GM23338 (cell line): Measurements from ENCODE around the gene CLASP2. TPM values are rescaled to one million over a fixed set of nuclear protein-coding genes. Genes with fewer than 3 reads are reported as not detected.
A peak's percentile ranks its signal among the peaks of the same experiment; 100 is the strongest.

Experiments
- ATAC-seq: fragments of 200-7000 bp; cut with Tn5 transposase; 3 replicates; pipeline ENCODE4 v1.9.1; 2020
- DNase-seq: peaks from one replicate; pipeline ENCODE4 v3.0.0-alpha.2; 2015; ENCODE audit warnings: low spot score
- H2AFZ ChIP-seq: fragments of 200-600 bp; sonication (generic); 2 replicates; pipeline ENCODE4 v1.8.0; 2016; ENCODE audit warnings: antibody characterized with exemption, mild to moderate bottlenecking, moderate library complexity
- H3F3A ChIP-seq: fragments of 200-600 bp; sonication (generic); replicated peaks from 2 replicates; pipeline ENCODE4 v1.8.0; 2017; ENCODE audit warnings: antibody characterized with exemption, mixed run types, low read depth
- H3K27ac ChIP-seq: fragments of 200-600 bp; sonication (generic); 2 replicates; pipeline ENCODE4 v1.6.1; 2016; ENCODE audit warnings: low read depth
- H3K27me3 ChIP-seq: fragments of 200-600 bp; sonication (generic); 2 replicates; pipeline ENCODE4 v1.8.0; 2016; ENCODE audit warnings: mild to moderate bottlenecking, mixed run types, moderate library complexity; ENCODE audit not compliant: insufficient read depth
- H3K36me3 ChIP-seq: fragments of 200-600 bp; sonication (generic); 2 replicates; pipeline ENCODE4 v1.8.0; 2016; ENCODE audit warnings: mild to moderate bottlenecking; ENCODE audit not compliant: insufficient read depth
- H3K4me1 ChIP-seq: fragments of 200-600 bp; sonication (generic); 2 replicates; pipeline ENCODE4 v1.8.0; 2016; ENCODE audit warnings: mild to moderate bottlenecking, moderate library complexity; ENCODE audit not compliant: insufficient read depth
- H3K4me2 ChIP-seq: fragments of 200-600 bp; sonication (generic); 2 replicates; pipeline ENCODE4 v1.7.1; 2017; ENCODE audit warnings: mixed run types
- H3K4me3 ChIP-seq: fragments of 200-600 bp; sonication (generic); 2 replicates; pipeline ENCODE4 v1.6.1; 2016; ENCODE audit warnings: mixed run types
- H3K79me2 ChIP-seq: fragments of 200-600 bp; sonication (generic); replicated peaks from 2 replicates; pipeline ENCODE4 v1.8.0; 2017; ENCODE audit warnings: mild to moderate bottlenecking; ENCODE audit not compliant: insufficient read depth
- H3K9me2 ChIP-seq: fragments of 200-600 bp; sonication (generic); 2 replicates; pipeline ENCODE4 v1.8.0; 2017; ENCODE audit not compliant: insufficient read depth
- H4K20me1 ChIP-seq: fragments of 200-600 bp; sonication (generic); replicated peaks from 2 replicates; pipeline ENCODE4 v1.8.0; 2017; ENCODE audit warnings: mild to moderate bottlenecking; ENCODE audit not compliant: insufficient read depth
- H3K27ac Mint-ChIP-seq: 2 replicates; pipeline ENCODE4 v1.8.0; 2020; ENCODE audit warnings: inconsistent platforms, mild to moderate bottlenecking, moderate library complexity, mixed read lengths
- H3K27me3 Mint-ChIP-seq: 3 replicates; pipeline ENCODE4 v1.8.0; 2022; ENCODE audit warnings: low read depth, mild to moderate bottlenecking, moderate library complexity, mixed read lengths, inconsistent platforms; ENCODE audit not compliant: insufficient read depth, poor library complexity
- H3K36me3 Mint-ChIP-seq: 3 replicates; pipeline ENCODE4 v1.8.0; 2021; ENCODE audit warnings: low read depth, mild to moderate bottlenecking, inconsistent platforms, moderate library complexity, mixed read lengths
- H3K4me1 Mint-ChIP-seq: 3 replicates; pipeline ENCODE4 v1.8.0; 2020; ENCODE audit warnings: mild to moderate bottlenecking, inconsistent platforms, mixed read lengths
- H3K4me3 Mint-ChIP-seq: 3 replicates; pipeline ENCODE4 v1.8.0; 2021; ENCODE audit warnings: moderate library complexity, mild to moderate bottlenecking, inconsistent platforms, mixed read lengths
- H3K9me3 Mint-ChIP-seq: 3 replicates; pipeline ENCODE4 v1.8.0; 2020; ENCODE audit warnings: moderate library complexity, mild to moderate bottlenecking, inconsistent platforms, mixed read lengths
- CREB1 ChIP-seq: fragments of 250-450 bp; sonication (Bioruptor Pico); IDR thresholded peaks from 2 replicates; pipeline ENCODE4 v1.5.0; 2020; ENCODE audit warnings: low read depth, mild to moderate bottlenecking, moderate library complexity
- EZH2 ChIP-seq: fragments of 200-600 bp; sonication (generic); IDR thresholded peaks from one replicate; pipeline ENCODE4 v1.8.0; 2017; ENCODE audit warnings: antibody characterized with exemption, mild to moderate bottlenecking, low read depth; ENCODE audit not compliant: unreplicated experiment
- EZH2phosphoT487 ChIP-seq: fragments of 200-600 bp; sonication (generic); IDR thresholded peaks from one replicate; pipeline ENCODE4 v1.8.1; 2018; ENCODE audit warnings: antibody characterized with exemption; ENCODE audit not compliant: unreplicated experiment
- JUNB ChIP-seq: IDR thresholded peaks from one replicate; pipeline ENCODE4 v1.6.1; 2016; ENCODE audit warnings: antibody characterized with exemption; ENCODE audit not compliant: unreplicated experiment
- NANOG ChIP-seq: IDR thresholded peaks from 2 replicates; pipeline ENCODE4 v1.6.1; 2016; ENCODE audit warnings: antibody characterized with exemption, borderline replicate concordance
- POLR2AphosphoS5 ChIP-seq: IDR thresholded peaks from 2 replicates; pipeline ENCODE4 v1.6.1; 2016; ENCODE audit warnings: antibody characterized with exemption, low read depth
- STAT1 ChIP-seq: IDR thresholded peaks from one replicate; pipeline ENCODE4 v1.6.1; 2016; ENCODE audit warnings: antibody characterized with exemption; ENCODE audit not compliant: unreplicated experiment
- ZNF114 ChIP-seq: fragments of 250-450 bp; sonication (Bioruptor Pico); IDR thresholded peaks from 2 replicates; pipeline ENCODE4 v1.5.0; 2020; ENCODE audit warnings: mild to moderate bottlenecking, moderate library complexity
- ZNF331 ChIP-seq: fragments of 250-450 bp; sonication (Bioruptor Pico); IDR thresholded peaks from 2 replicates; pipeline ENCODE4 v1.5.0; 2020; ENCODE audit warnings: low read depth, mild to moderate bottlenecking, moderate library complexity
- polyA plus RNA-seq: library from polyadenylated mRNA; unstranded; fragments of >200 nt; fragmentation: Nextera tagmentation; extraction: Ambion mirVana; gene quantifications from 2 replicates; pipeline ENCODE4 v1.2.1, GENCODE V29; 2016
- total RNA-seq: library from RNA; depleted of rRNA; stranded (reverse); fragments of >200 nt; shearing (Covaris generic); gene quantifications from 2 replicates; pipeline ENCODE4 v1.2.3, GENCODE V29; 2014
- TF ChIP-seq, protein P1 (sequence below): IDR thresholded peaks from one replicate; pipeline ENCODE4 v1.6.1; 2018; ENCODE audit warnings: antibody characterized with exemption; ENCODE audit not compliant: unreplicated experiment
- TF ChIP-seq, protein P2 (sequence below), 2 experiments: fragments of 200-600 bp in 1 of 2; sonication (generic) in 1 of 2; conservative IDR thresholded peaks; 2 replicates each; pipeline versions ENCODE4 v1.5.1 to v1.6.1; 2016 to 2017; ENCODE audit warnings: antibody characterized with exemption in 2 of 2, low read depth in 2 of 2, mild to moderate bottlenecking in 2 of 2, moderate library complexity in 1 of 2
- TF ChIP-seq, protein P3 (sequence below): fragments of 250-450 bp; sonication (Bioruptor Pico); IDR thresholded peaks from 2 replicates; pipeline ENCODE4 v1.5.0; 2020; ENCODE audit warnings: mild to moderate bottlenecking, moderate library complexity
- TF ChIP-seq, protein P4 (sequence below): IDR thresholded peaks from 2 replicates; pipeline ENCODE4 v1.6.1; 2016; ENCODE audit warnings: antibody characterized with exemption

The CLASP2 gene
- total and polyA plus RNA-seq, 2 experiments from 2014 or later = 12.8 to 74.6 TPM

DNA sequence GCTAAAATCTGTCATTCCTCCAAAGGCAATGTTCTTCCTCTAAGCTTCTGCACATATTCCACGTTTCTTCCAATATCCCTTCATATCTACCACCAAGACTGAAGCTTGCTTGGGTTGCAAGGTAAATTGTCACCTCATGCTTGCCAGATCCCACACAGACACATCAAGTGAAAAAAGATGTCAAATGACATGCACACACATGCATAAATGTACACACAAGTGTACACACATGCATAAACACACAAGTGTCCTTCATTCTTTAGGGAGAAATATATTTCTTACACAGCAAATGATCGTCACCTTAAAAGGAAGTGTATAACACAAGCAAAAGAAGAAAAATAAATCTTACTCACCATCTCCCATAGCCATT, 59.4 kb downstream of the CLASP2 start:
- peaks cover 43% of the 10 kb centered on the region for H3K4me1 Mint-ChIP-seq

More for the DNA sequence above, 59.4 kb downstream of the CLASP2 start:
- Mint-ChIP-seq H3K27ac (peak overlapping the region; percentile 25), H3K27me3 (peaks cover 5% of the 10 kb centered on the region), H3K9me3 (no peaks in the 10 kb centered on the region), H3K4me3 (peak overlapping the region; percentile 66), H3K36me3 (no peaks in the 10 kb centered on the region)
- no peak for DNase-seq
- Histone ChIP-seq H2AFZ (no peak overlapping the region), H3K9me2 (no peaks in the 10 kb centered on the region), H3K36me3 (no peaks in the 10 kb centered on the region), H3K27me3 (no peaks in the 10 kb centered on the region), H3K79me2 (peaks cover 40% of the 10 kb centered on the region), H3K4me1 (peaks cover 35% of the 10 kb centered on the region), H3K27ac (no peak overlapping the region), H3F3A (no peaks in the 10 kb centered on the region), H3K4me2 (peak overlapping the region; percentile 68), H4K20me1 (no peaks in the 10 kb centered on the region), H3K4me3 (peak overlapping the region; percentile 44; the same call in 1 of the 2 replicates)
- no peak for ATAC-seq
- TF ChIP-seq EZH2phosphoT487 (no peak), JUNB (no peak), STAT1 (no peak), ZNF114 (CRISPR knock-in tag) (no peak), NANOG (no peak), ZNF331 (CRISPR knock-in tag) (no peak), CREB1 (CRISPR knock-in tag) (no peak), POLR2AphosphoS5 (no peak), EZH2 (no peak)
- TF ChIP-seq, protein P1, sequence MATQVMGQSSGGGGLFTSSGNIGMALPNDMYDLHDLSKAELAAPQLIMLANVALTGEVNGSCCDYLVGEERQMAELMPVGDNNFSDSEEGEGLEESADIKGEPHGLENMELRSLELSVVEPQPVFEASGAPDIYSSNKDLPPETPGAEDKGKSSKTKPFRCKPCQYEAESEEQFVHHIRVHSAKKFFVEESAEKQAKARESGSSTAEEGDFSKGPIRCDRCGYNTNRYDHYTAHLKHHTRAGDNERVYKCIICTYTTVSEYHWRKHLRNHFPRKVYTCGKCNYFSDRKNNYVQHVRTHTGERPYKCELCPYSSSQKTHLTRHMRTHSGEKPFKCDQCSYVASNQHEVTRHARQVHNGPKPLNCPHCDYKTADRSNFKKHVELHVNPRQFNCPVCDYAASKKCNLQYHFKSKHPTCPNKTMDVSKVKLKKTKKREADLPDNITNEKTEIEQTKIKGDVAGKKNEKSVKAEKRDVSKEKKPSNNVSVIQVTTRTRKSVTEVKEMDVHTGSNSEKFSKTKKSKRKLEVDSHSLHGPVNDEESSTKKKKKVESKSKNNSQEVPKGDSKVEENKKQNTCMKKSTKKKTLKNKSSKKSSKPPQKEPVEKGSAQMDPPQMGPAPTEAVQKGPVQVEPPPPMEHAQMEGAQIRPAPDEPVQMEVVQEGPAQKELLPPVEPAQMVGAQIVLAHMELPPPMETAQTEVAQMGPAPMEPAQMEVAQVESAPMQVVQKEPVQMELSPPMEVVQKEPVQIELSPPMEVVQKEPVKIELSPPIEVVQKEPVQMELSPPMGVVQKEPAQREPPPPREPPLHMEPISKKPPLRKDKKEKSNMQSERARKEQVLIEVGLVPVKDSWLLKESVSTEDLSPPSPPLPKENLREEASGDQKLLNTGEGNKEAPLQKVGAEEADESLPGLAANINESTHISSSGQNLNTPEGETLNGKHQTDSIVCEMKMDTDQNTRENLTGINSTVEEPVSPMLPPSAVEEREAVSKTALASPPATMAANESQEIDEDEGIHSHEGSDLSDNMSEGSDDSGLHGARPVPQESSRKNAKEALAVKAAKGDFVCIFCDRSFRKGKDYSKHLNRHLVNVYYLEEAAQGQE = no peak
- TF ChIP-seq, protein P2, sequence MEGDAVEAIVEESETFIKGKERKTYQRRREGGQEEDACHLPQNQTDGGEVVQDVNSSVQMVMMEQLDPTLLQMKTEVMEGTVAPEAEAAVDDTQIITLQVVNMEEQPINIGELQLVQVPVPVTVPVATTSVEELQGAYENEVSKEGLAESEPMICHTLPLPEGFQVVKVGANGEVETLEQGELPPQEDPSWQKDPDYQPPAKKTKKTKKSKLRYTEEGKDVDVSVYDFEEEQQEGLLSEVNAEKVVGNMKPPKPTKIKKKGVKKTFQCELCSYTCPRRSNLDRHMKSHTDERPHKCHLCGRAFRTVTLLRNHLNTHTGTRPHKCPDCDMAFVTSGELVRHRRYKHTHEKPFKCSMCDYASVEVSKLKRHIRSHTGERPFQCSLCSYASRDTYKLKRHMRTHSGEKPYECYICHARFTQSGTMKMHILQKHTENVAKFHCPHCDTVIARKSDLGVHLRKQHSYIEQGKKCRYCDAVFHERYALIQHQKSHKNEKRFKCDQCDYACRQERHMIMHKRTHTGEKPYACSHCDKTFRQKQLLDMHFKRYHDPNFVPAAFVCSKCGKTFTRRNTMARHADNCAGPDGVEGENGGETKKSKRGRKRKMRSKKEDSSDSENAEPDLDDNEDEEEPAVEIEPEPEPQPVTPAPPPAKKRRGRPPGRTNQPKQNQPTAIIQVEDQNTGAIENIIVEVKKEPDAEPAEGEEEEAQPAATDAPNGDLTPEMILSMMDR (conservative IDR thresholded peaks at IDR 0.05; ENCODE audit: low read depth in 2 of 2) = no peak
- TF ChIP-seq, protein P3, sequence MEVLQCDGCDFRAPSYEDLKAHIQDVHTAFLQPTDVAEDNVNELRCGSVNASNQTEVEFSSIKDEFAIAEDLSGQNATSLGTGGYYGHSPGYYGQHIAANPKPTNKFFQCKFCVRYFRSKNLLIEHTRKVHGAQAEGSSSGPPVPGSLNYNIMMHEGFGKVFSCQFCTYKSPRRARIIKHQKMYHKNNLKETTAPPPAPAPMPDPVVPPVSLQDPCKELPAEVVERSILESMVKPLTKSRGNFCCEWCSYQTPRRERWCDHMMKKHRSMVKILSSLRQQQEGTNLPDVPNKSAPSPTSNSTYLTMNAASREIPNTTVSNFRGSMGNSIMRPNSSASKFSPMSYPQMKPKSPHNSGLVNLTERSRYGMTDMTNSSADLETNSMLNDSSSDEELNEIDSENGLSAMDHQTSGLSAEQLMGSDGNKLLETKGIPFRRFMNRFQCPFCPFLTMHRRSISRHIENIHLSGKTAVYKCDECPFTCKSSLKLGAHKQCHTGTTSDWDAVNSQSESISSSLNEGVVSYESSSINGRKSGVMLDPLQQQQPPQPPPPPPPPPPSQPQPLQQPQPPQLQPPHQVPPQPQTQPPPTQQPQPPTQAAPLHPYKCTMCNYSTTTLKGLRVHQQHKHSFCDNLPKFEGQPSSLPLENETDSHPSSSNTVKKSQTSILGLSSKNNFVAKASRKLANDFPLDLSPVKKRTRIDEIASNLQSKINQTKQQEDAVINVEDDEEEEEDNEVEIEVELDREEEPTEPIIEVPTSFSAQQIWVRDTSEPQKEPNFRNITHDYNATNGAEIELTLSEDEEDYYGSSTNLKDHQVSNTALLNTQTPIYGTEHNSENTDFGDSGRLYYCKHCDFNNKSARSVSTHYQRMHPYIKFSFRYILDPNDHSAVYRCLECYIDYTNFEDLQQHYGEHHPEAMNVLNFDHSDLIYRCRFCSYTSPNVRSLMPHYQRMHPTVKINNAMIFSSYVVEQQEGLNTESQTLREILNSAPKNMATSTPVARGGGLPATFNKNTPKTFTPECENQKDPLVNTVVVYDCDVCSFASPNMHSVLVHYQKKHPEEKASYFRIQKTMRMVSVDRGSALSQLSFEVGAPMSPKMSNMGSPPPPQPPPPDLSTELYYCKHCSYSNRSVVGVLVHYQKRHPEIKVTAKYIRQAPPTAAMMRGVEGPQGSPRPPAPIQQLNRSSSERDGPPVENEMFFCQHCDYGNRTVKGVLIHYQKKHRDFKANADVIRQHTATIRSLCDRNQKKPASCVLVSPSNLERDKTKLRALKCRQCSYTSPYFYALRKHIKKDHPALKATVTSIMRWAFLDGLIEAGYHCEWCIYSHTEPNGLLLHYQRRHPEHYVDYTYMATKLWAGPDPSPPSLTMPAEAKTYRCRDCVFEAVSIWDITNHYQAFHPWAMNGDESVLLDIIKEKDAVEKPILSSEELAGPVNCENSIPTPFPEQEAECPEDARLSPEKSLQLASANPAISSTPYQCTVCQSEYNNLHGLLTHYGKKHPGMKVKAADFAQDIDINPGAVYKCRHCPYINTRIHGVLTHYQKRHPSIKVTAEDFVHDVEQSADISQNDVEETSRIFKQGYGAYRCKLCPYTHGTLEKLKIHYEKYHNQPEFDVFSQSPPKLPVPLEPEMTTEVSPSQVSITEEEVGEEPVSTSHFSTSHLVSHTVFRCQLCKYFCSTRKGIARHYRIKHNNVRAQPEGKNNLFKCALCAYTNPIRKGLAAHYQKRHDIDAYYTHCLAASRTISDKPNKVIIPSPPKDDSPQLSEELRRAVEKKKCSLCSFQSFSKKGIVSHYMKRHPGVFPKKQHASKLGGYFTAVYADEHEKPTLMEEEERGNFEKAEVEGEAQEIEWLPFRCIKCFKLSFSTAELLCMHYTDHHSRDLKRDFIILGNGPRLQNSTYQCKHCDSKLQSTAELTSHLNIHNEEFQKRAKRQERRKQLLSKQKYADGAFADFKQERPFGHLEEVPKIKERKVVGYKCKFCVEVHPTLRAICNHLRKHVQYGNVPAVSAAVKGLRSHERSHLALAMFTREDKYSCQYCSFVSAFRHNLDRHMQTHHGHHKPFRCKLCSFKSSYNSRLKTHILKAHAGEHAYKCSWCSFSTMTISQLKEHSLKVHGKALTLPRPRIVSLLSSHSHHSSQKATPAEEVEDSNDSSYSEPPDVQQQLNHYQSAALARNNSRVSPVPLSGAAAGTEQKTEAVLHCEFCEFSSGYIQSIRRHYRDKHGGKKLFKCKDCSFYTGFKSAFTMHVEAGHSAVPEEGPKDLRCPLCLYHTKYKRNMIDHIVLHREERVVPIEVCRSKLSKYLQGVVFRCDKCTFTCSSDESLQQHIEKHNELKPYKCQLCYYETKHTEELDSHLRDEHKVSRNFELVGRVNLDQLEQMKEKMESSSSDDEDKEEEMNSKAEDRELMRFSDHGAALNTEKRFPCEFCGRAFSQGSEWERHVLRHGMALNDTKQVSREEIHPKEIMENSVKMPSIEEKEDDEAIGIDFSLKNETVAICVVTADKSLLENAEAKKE = no peak
- TF ChIP-seq, protein P4, sequence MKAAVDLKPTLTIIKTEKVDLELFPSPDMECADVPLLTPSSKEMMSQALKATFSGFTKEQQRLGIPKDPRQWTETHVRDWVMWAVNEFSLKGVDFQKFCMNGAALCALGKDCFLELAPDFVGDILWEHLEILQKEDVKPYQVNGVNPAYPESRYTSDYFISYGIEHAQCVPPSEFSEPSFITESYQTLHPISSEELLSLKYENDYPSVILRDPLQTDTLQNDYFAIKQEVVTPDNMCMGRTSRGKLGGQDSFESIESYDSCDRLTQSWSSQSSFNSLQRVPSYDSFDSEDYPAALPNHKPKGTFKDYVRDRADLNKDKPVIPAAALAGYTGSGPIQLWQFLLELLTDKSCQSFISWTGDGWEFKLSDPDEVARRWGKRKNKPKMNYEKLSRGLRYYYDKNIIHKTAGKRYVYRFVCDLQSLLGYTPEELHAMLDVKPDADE = no peak
